GM21786 (cell line): ENCODE measurements around the gene NCBP2L.

Experiments used
- ATAC-seq: cut with Tn5 transposase; IDR thresholded peaks from one replicate; pipeline ENCODE4 v1.9.1; 2021; ENCODE audit not compliant: unreplicated experiment

The NCBP2L gene

GRCh38 chrX:107777536-107777832, at the start of gene NCBP2L:
Gene NCBP2L, plus strand, starts transcription at chrX:107777733. Its CDS starts 16,488 bp downstream, at chrX:107794221.
- no peak for ATAC-seq

- no peak for ATAC-seq
Measured at GRCh38 chrX:107728371-107729099, 49.0 kb upstream of the NCBP2L start.

- ATAC-seq: peak; percentile 81
Measured at GRCh38 chrX:107729558-107730297, 47.8 kb upstream of the NCBP2L start.

GRCh38 chrX:107730298-107730655, 47.3 kb upstream of the NCBP2L start:
- ATAC-seq: no peak

GRCh38 chrX:107730991-107731766, 46.4 kb upstream of the NCBP2L start:
- no peak for ATAC-seq

GRCh38 chrX:107731831-107732502, 45.6 kb upstream of the NCBP2L start:
- ATAC-seq: no peak

- no peak for ATAC-seq
Measured at GRCh38 chrX:107733686-107734085, 43.8 kb upstream of the NCBP2L start.

GRCh38 chrX:107734646-107735045, 42.9 kb upstream of the NCBP2L start:
- ATAC-seq: no peak

- no peak for ATAC-seq
Measured at GRCh38 chrX:107736781-107737531, 40.6 kb upstream of the NCBP2L start.

- no peak for ATAC-seq
Measured at GRCh38 chrX:107738272-107738671, 39.3 kb upstream of the NCBP2L start.

- no peak for ATAC-seq
Measured at GRCh38 chrX:107738768-107739167, 38.8 kb upstream of the NCBP2L start.

GRCh38 chrX:107739541-107739940, 38.0 kb upstream of the NCBP2L start:
- no peak for ATAC-seq

- peak; percentile 12 for ATAC-seq
Measured at GRCh38 chrX:107741404-107741790, 36.1 kb upstream of the NCBP2L start.

GRCh38 chrX:107742700-107743191, 34.8 kb upstream of the NCBP2L start:
- ATAC-seq: no peak

- no peak for ATAC-seq
Measured at GRCh38 chrX:107743995-107744394, 33.5 kb upstream of the NCBP2L start.

GRCh38 chrX:107744868-107745267, 32.7 kb upstream of the NCBP2L start:
- no peak for ATAC-seq

GRCh38 chrX:107747596-107748161, 29.9 kb upstream of the NCBP2L start:
- ATAC-seq: no peak

- ATAC-seq: no peak
Measured at GRCh38 chrX:107748506-107748905, 29.0 kb upstream of the NCBP2L start.

- no peak for ATAC-seq
Measured at GRCh38 chrX:107750263-107750662, 27.3 kb upstream of the NCBP2L start.

- ATAC-seq: no peak
Measured at GRCh38 chrX:107750861-107751445, 26.6 kb upstream of the NCBP2L start.
